Fibroblast of lung (primary cell): ENCODE data around the gene CLPX. TPM values are rescaled to one million over a fixed set of nuclear protein-coding genes. Genes with fewer than 3 reads are reported as not detected.
"Not testable (repeated sequence)": the region's sequence is repeated elsewhere in the genome, so short reads cannot be mapped to it uniquely, and the experiment has no call there.

ENCODE experiments used
- DNase-seq, 2 donors: peaks; one replicate each; pipeline versions ENCODE4 v3.0.0 to v3.0.0-alpha.2; 2010; ENCODE audit warnings: low read depth in 2 of 2
- H2AFZ ChIP-seq: 2 replicates; pipeline ENCODE4 v1.5.1; 2012; ENCODE audit warnings: low read length, control low read depth, inconsistent platforms
- H3K27ac ChIP-seq: 2 replicates; pipeline ENCODE4 v1.5.1; 2011; ENCODE audit warnings: low read length, control low read depth; ENCODE audit not compliant: insufficient read depth
- H3K27me3 ChIP-seq: 2 replicates; pipeline ENCODE4 v1.5.1; 2011; ENCODE audit warnings: mild to moderate bottlenecking, low read length; ENCODE audit not compliant: control insufficient read depth, insufficient read depth
- H3K36me3 ChIP-seq: 2 replicates; pipeline ENCODE4 v1.5.1; 2011; ENCODE audit warnings: low read length; ENCODE audit not compliant: control insufficient read depth, insufficient read depth
- H3K4me1 ChIP-seq: 2 replicates; pipeline ENCODE4 v1.5.1; 2011; ENCODE audit warnings: low read length; ENCODE audit not compliant: control insufficient read depth, insufficient read depth; ENCODE audit errors: extremely low read depth
- H3K4me2 ChIP-seq: 2 replicates; pipeline ENCODE4 v1.5.1; 2011; ENCODE audit warnings: low read length, control low read depth; ENCODE audit not compliant: insufficient read depth; ENCODE audit errors: extremely low read depth
- H3K4me3 ChIP-seq, 4 experiments: fragments of 200-600 bp in 1 of 4; sonication (generic) in 1 of 4; replicated peaks in 1 of 4; 2 replicates each; pipeline ENCODE4 v1.5.1; 2011 to 2016; ENCODE audit warnings: low read length in 4 of 4, low read depth in 3 of 4, mild to moderate bottlenecking in 3 of 4, control low read depth in 2 of 4, inconsistent platforms in 1 of 4, mixed read lengths in 1 of 4; ENCODE audit not compliant: insufficient read depth in 1 of 4; ENCODE audit errors: control extremely low read depth in 1 of 4
- H3K79me2 ChIP-seq: 2 replicates; pipeline ENCODE4 v1.5.1; 2012; ENCODE audit warnings: mild to moderate bottlenecking, low read length, inconsistent platforms; ENCODE audit not compliant: control insufficient read depth, insufficient read depth
- H3K9ac ChIP-seq: 2 replicates; pipeline ENCODE4 v1.5.1; 2011; ENCODE audit warnings: mild to moderate bottlenecking, low read length, control low read depth; ENCODE audit not compliant: insufficient read depth
- H3K9me3 ChIP-seq: 2 replicates; pipeline ENCODE4 v1.5.1; 2012; ENCODE audit warnings: low read depth, low read length; ENCODE audit not compliant: control insufficient read depth, insufficient read depth
- H4K20me1 ChIP-seq: 2 replicates; pipeline ENCODE4 v1.5.1; 2011; ENCODE audit warnings: low read length; ENCODE audit not compliant: control insufficient read depth, insufficient read depth; ENCODE audit errors: extremely low read depth
- EZH2 ChIP-seq: IDR thresholded peaks from 2 replicates; pipeline ENCODE4 v1.5.1; 2012; ENCODE audit warnings: low read length, control low read depth, mild to moderate bottlenecking; ENCODE audit errors: missing control alignments
- polyA plus RNA-seq, 2 donors: library from polyadenylated mRNA; depleted of rRNA in 1 of 2; stranded (reverse) in 1 of 2; unstranded in 1 of 2; fragments of >200 nt; gene quantifications; 2 replicates each; pipeline ENCODE4 v1.2.1, GENCODE V29; 2011 to 2012; ENCODE audit warnings: missing spikeins in 1 of 2
- total RNA-seq: library from RNA; depleted of rRNA; stranded (reverse); fragments of >200 nt; gene quantifications from 2 replicates; pipeline ENCODE4 v1.2.1, GENCODE V29; 2014
- TF ChIP-seq, protein P1 (sequence below), 2 donors: IDR thresholded peaks in 1 of 2; conservative IDR thresholded peaks in 1 of 2; 1 replicate in 1 of 2; 2 replicates in 1 of 2; pipeline ENCODE4 v1.5.1; 2011 to 2012; ENCODE audit warnings: low read length in 2 of 2, control low read depth in 1 of 2, inconsistent platforms in 1 of 2, low read depth in 1 of 2, mild to moderate bottlenecking in 1 of 2

The CLPX gene
- total and polyA plus RNA-seq, 2 donors (not counting 1 experiment from before 2014, with no cell fraction given) = 36.2 to 53.4 TPM

DNA sequence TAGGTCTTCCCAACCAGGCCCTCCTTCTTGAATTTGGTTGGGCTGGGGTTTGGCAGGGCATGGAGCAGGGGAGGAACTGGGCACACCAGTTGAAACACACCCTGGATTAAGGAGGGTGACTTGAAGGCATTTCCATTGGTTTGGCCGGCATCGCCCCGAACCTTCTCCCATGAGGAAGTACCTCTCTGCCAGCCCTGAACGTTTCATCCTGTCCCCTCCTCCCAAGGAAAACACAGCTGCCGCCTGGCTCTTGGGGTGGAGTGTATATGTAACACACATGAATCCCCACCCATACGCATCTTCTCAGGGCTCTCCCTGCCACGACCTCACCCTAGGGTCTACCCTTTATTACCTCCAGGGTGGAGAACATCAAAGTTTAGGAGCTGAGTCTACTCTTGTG, 84.7 kb downstream of the CLPX start:
- Histone ChIP-seq H3K4me3 (no peak overlapping the region), H3K36me3 (peaks cover 7% of the 10 kb centered on the region), H2AFZ (no peak overlapping the region), H3K27ac (no peak overlapping the region), H3K4me1 (no peaks in the 10 kb centered on the region), H3K79me2 (no peaks in the 10 kb centered on the region), H3K9me3 (no peaks in the 10 kb centered on the region), H4K20me1 (no peaks in the 10 kb centered on the region), H3K27me3 (no peaks in the 10 kb centered on the region), H3K4me2 (no peak overlapping the region), H3K9ac (no peak overlapping the region)
- TF ChIP-seq EZH2 = no peak
- TF ChIP-seq, protein P1, sequence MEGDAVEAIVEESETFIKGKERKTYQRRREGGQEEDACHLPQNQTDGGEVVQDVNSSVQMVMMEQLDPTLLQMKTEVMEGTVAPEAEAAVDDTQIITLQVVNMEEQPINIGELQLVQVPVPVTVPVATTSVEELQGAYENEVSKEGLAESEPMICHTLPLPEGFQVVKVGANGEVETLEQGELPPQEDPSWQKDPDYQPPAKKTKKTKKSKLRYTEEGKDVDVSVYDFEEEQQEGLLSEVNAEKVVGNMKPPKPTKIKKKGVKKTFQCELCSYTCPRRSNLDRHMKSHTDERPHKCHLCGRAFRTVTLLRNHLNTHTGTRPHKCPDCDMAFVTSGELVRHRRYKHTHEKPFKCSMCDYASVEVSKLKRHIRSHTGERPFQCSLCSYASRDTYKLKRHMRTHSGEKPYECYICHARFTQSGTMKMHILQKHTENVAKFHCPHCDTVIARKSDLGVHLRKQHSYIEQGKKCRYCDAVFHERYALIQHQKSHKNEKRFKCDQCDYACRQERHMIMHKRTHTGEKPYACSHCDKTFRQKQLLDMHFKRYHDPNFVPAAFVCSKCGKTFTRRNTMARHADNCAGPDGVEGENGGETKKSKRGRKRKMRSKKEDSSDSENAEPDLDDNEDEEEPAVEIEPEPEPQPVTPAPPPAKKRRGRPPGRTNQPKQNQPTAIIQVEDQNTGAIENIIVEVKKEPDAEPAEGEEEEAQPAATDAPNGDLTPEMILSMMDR (conservative IDR thresholded peaks at IDR 0.05 in 1 of 2, IDR thresholded peaks at IDR 0.05 in 1 of 2; ENCODE audit: low read depth in 1 of 2, low read length in 2 of 2) = no peak
- no peak for DNase-seq

DNA sequence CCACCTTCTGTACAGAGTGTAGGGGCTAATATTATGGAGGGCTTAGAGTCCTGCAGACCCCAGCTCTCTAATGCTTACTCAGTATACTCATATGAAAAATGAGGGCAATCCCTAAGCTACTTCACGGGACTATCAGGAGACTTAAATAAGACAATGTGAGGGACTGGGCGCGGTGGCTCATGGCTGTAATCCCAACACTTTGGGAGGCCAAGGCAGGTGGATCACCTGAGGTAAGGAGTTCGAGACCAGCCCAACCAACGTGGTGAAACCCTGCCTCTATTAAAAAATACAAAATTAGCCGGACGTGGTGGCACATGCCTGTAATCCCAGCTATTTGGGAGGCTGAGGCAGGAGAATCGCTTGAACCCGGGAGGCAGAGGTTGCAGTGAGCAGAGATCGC, 85.3 kb downstream of the CLPX start:
- H3K36me3 ChIP-seq, H3K4me2 ChIP-seq, DNase-seq, H4K20me1 ChIP-seq, H3K27ac ChIP-seq, H2AFZ ChIP-seq, H3K4me1 ChIP-seq, H3K9ac ChIP-seq, H3K27me3 ChIP-seq, H3K79me2 ChIP-seq, H3K9me3 ChIP-seq, H3K4me3 ChIP-seq: not testable (repeated sequence)

DNA sequence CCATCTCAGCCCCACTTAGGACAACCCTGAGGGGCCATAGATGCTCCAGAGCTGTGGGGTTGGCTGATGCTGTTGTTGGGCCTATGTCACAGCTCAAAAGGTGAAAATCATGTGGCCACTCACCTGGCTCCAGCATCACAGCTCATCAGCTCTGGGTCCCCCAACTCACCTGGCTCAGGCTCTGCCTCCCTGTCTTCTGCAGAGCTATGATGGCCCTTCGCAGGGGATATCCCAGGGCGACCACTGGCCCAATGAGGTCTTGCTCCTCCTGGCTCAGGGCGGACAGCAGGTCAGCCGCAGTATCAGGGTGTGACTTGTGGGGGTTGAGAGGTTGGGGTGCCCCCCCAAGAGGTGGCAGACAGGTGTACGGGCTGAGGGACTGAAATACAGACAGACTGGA, 85.8 kb downstream of the CLPX start:
- H3K27me3 ChIP-seq = no peaks in the 10 kb centered on the region
- TF ChIP-seq, protein P1 (conservative IDR thresholded peaks at IDR 0.05 in 1 of 2, IDR thresholded peaks at IDR 0.05 in 1 of 2; ENCODE audit: low read depth in 1 of 2, low read length in 2 of 2) = no peak
- no peak for TF ChIP-seq EZH2
- no peak overlapping the region for H3K27ac ChIP-seq
- H3K4me3 ChIP-seq = no peak overlapping the region
- H3K9me3 ChIP-seq = no peaks in the 10 kb centered on the region
- H4K20me1 ChIP-seq = no peaks in the 10 kb centered on the region
- H3K4me1 ChIP-seq = no peaks in the 10 kb centered on the region
- H2AFZ ChIP-seq = no peak overlapping the region
- DNase-seq = no peak
- no peaks in the 10 kb centered on the region for H3K79me2 ChIP-seq
- H3K9ac ChIP-seq = no peak overlapping the region
- peaks cover 7% of the 10 kb centered on the region for H3K36me3 ChIP-seq
- no peak overlapping the region for H3K4me2 ChIP-seq

Other genes with a start within 250 kb of the CLPX start
- 68.4 and 90.4 TPM in 2 replicates for gene SPG21, start 195.4 kb downstream of the CLPX start, total RNA-seq
- 89.9 and 95.3 TPM in 2 replicates for gene SPG21, start 195.4 kb downstream of the CLPX start, polyA plus RNA-seq
- gene MTFMT, start 155.7 kb downstream of the CLPX start, total RNA-seq = 17.0 and 17.5 TPM in 2 replicates
- 12.6 and 16.6 TPM in 2 replicates for gene MTFMT, start 155.7 kb downstream of the CLPX start, polyA plus RNA-seq
- 0.51 and 0.66 TPM in 2 replicates for gene SLC51B, start 140.0 kb downstream of the CLPX start, total RNA-seq
- 0.98 and 1.2 TPM in 2 replicates for gene SLC51B, start 140.0 kb downstream of the CLPX start, polyA plus RNA-seq
- 49.3 and 50.5 TPM in 2 replicates for gene RASL12, start 117.4 kb downstream of the CLPX start, total RNA-seq
- gene RASL12, start 117.4 kb downstream of the CLPX start, polyA plus RNA-seq = 9.1 and 16.9 TPM in 2 replicates
- gene KBTBD13, start 108.6 kb downstream of the CLPX start, total RNA-seq = not detected in 2 replicates
- gene KBTBD13, start 108.6 kb downstream of the CLPX start, polyA plus RNA-seq = 0.02 TPM in 1 of 2 replicates, not detected in the other
- 0.99 and 1.0 TPM in 2 replicates for gene UBAP1L, start 70.1 kb downstream of the CLPX start, total RNA-seq
- gene UBAP1L, start 70.1 kb downstream of the CLPX start, polyA plus RNA-seq = 0.18 and 0.33 TPM in 2 replicates
- 17.0 and 18.5 TPM in 2 replicates for gene PDCD7, start 51.5 kb downstream of the CLPX start, total RNA-seq
- 21.7 and 23.0 TPM in 2 replicates for gene PDCD7, start 51.5 kb downstream of the CLPX start, polyA plus RNA-seq
- gene CILP, start 26.1 kb upstream of the CLPX start, total RNA-seq = 0.17 and 0.26 TPM in 2 replicates
- gene CILP, start 26.1 kb upstream of the CLPX start, polyA plus RNA-seq = 0.06 and 0.17 TPM in 2 replicates
- gene PARP16, start 101.5 kb upstream of the CLPX start, total RNA-seq = 2.6 and 3.6 TPM in 2 replicates
- 2.9 and 4.9 TPM in 2 replicates for gene PARP16, start 101.5 kb upstream of the CLPX start, polyA plus RNA-seq
- gene RNU5A-1, start 110.7 kb upstream of the CLPX start, total RNA-seq = not detected in 2 replicates
- not detected in 2 replicates for gene RNU5A-1, start 110.7 kb upstream of the CLPX start, polyA plus RNA-seq
- not detected in 2 replicates for gene RNU5B-1, start 119.3 kb upstream of the CLPX start, total RNA-seq
- gene RNU5B-1, start 119.3 kb upstream of the CLPX start, polyA plus RNA-seq = not detected in 2 replicates
- not detected in 2 replicates for gene IGDCC3, start 192.7 kb upstream of the CLPX start, total RNA-seq
- gene IGDCC3, start 192.7 kb upstream of the CLPX start, polyA plus RNA-seq = 0.15 TPM in 1 of 2 replicates, not detected in the other
- 2.8 and 5.6 TPM in 2 replicates for gene IGDCC4, start 237.6 kb upstream of the CLPX start, total RNA-seq
- gene IGDCC4, start 237.6 kb upstream of the CLPX start, polyA plus RNA-seq = 0.93 and 0.94 TPM in 2 replicates